Aorta (tissue), 5 donors: Measurements from ENCODE around the gene MSI2. TPM values are rescaled to one million over a fixed set of nuclear protein-coding genes. Genes with fewer than 3 reads are reported as not detected.

Experiments used
- ATAC-seq: fragments of 200-7000 bp; cut with Tn5 transposase; one replicate; pipeline ENCODE4 v1.9.1; 2022; ENCODE audit warnings: moderate library complexity; ENCODE audit not compliant: low FRiP score
- DNase-seq, 2 donors: peaks; one replicate each; pipeline ENCODE4 v3.0.0-alpha.2; 2020
- H3K27ac ChIP-seq, 2 donors: one replicate each; pipeline ENCODE4 v1.5.1; 2013; ENCODE audit warnings: low read length in 2 of 2, mild to moderate bottlenecking in 2 of 2, moderate library complexity in 2 of 2, control low read depth in 1 of 2, inconsistent platforms in 1 of 2, low read depth in 1 of 2
- H3K27me3 ChIP-seq, 2 donors: one replicate each; pipeline ENCODE4 v1.6.1; 2013; ENCODE audit warnings: control low read depth in 1 of 2, low read length in 1 of 2, mild to moderate bottlenecking in 1 of 2, moderate library complexity in 1 of 2; ENCODE audit not compliant: insufficient read depth in 2 of 2, control insufficient read depth in 1 of 2
- H3K36me3 ChIP-seq, 2 donors: one replicate each; pipeline ENCODE4 v1.6.1; 2013; ENCODE audit warnings: control low read depth in 1 of 2, low read length in 1 of 2, mild to moderate bottlenecking in 1 of 2; ENCODE audit not compliant: insufficient read depth in 2 of 2, control insufficient read depth in 1 of 2
- H3K4me1 ChIP-seq, 2 donors: one replicate each; pipeline ENCODE4 v1.6.1; 2013; ENCODE audit warnings: low read length in 2 of 2, control low read depth in 1 of 2, mild to moderate bottlenecking in 1 of 2, moderate library complexity in 1 of 2; ENCODE audit not compliant: insufficient read depth in 2 of 2, control insufficient read depth in 1 of 2
- H3K4me3 ChIP-seq, 2 donors: one replicate each; pipeline ENCODE4 v1.5.1; 2013; ENCODE audit warnings: low read length in 2 of 2, control low read depth in 1 of 2, mild to moderate bottlenecking in 1 of 2
- H3K9me3 ChIP-seq: one replicate; pipeline ENCODE4 v1.6.1; 2013; ENCODE audit warnings: mild to moderate bottlenecking, low read length; ENCODE audit not compliant: control insufficient read depth
- WGBS, 2 donors: extraction: QIAGEN DNeasy Blood & Tissue Kit; methylation state at CpG; one replicate each; pipeline ENCODE4 v1.1.7; 2013; 5-methylcytosine and 5-hydroxymethylcytosine counted together
- intact Hi-C, 2 donors: fragments of 100-400 bp; cut with DNase I; formaldehyde crosslinking; loops; one replicate each; pipeline versions ENCODE4 v1.14.2 to v1.15.0; 2022
- polyA plus RNA-seq, 2 donors: library from polyadenylated mRNA; stranded (reverse); fragments of 200-250 nt; gene quantifications; one replicate each; pipeline ENCODE4 v1.2.3, GENCODE V29; 2013
- total RNA-seq, 2 donors: library from RNA; stranded (reverse); fragmentation: NEBNext Ultra II Directional; extraction: Animal tissue kit (Norgen Biotek cat#: 25700); gene quantifications; one replicate each; pipeline ENCODE4 v1.2.1, GENCODE V29; 2021
- donor health status: healthy with polysubstance abuse.
- donor health status: Bipolar disorder and iron deficiency.
- donor health status: DM: no; HTN: no; CAD: no.
- donor health status: DM: no; HTN: no; CAD: no.
- donor health status: DM: yes; HTN: yes; CAD: no.

MSI2 gene
- total and polyA plus RNA-seq, 4 donors, result 9.3 to 48.2 (median 29.1) TPM

DNA sequence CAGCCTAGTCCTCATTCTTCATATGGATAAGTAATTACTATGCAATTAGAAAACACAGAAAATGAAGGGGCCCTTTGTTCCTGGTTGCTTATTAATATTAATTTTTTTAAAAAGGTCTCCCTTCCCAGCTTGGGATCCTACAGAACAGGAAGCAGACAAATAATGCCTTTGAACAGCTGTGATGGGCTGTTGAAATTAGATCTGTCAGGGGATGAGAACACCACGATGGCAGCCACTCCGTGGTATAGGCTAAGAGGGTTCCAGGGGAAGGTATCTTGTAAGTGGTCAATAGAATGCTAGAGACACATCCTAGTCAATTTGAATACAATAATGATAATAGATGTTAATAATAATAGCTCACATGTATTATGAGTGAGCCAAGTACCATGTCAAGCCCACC, 405.7 kb downstream of the MSI2 start:
- Histone ChIP-seq H3K4me1 (no peaks in the 10 kb centered on the region), H3K9me3 (no peaks in the 10 kb centered on the region), H3K36me3 (no peaks in the 10 kb centered on the region), H3K4me3 (no peak overlapping the region), H3K27ac (peak overlapping the region in 1 of 2 donors; percentile 15), H3K27me3 (no peaks in the 10 kb centered on the region)
- WGBS, 2 donors, result 91 to 97% methylated on average over 2 of the region's 2 CpGs
- DNase-seq (no peak), ATAC-seq (no peak)
- intact Hi-C loops, result loop anchor here in 1 of 2 donors (5.0 kb wide), 1 partner anchor 110 kb away; no protein-coding TSS in a partner anchor

DNA sequence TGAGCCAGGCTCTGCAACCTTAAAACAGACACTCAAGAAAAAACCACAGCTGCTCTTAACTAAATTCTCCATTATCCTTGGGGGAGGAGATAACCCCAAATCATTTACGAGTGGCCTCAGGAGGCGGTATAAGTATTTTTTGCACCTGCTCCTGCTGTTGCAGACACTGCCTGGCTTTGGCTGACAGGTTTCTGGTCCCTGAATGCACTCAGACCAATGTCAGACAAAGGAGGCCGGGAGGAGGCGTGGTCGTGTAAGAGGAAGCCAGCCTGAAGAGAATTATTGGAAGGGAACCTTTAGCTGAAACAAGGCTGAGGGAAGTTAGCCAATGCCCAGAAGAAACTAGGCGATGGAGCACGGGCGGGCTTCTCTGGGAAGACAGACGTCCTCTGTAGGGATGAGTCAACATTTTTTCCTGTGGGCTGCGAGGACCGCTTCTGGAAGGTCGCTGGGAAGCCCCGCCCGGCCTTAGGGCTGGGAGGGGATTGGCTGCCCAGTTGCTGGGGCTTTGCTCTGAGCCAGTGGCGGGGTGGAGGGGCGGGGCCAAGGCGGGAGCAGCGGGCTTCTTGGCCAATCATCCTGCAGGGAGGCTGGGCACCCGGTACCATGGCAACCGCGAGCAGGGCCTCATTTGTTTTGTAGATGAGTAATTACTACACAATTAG, 406.5 kb downstream of the MSI2 start:
- no peaks in the 10 kb centered on the region for H3K9me3 ChIP-seq
- DNase-seq (peak; percentile 97 to 99), ATAC-seq (peak; percentile 97)
- H3K4me3 ChIP-seq, result no peak overlapping the region
- no peaks in the 10 kb centered on the region for H3K27me3 ChIP-seq
- intact Hi-C loops, result loop anchor here in 1 of 2 donors (5.0 kb wide), 1 partner anchor 110 kb away; no protein-coding TSS in a partner anchor
- peak overlapping the region in 1 of 2 donors; percentile 26 for H3K27ac ChIP-seq
- H3K4me1 ChIP-seq, result no peaks in the 10 kb centered on the region
- WGBS, 2 donors, result 2 to 3% methylated on average over 21 of the region's 21 CpGs
- H3K36me3 ChIP-seq, result no peaks in the 10 kb centered on the region

DNA sequence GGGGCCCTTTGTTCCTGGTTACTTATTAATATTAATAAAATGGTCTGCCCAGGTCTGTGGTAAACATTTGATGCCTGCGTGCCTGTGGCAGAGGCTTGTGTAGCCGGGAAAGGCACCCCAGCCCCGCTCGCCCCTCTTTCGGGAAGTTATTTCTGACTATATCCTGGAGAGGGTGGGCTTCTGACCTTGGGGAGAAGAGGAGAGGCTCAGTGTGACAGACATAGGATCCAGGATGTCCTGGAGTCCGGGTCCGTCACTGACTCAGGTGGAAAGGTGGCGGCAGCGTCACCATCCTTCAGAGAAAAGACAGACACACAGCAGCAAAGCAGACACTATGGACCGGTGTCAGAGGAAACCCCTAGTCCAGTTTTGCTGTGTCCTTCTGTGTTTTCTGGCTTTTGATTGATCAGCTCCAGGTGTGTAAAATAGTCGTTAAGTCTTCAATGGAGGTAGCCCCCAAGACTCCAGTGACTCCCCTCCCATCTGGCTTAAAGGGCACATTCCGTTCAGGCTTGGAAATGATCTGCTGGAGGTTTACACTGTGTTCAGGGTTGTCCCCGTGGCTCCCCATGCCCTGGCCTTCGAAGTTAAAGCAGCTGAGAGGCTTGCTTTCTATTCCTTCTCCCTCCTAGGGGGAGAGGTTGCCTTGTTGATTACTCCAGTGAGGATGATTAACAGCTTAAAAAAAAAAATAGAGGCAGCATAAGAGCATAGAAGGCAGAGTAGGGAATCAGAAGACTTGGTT, 407.2 kb downstream of the MSI2 start:
- intact Hi-C loops, result loop anchor here in 1 of 2 donors (5.0 kb wide), 1 partner anchor 111 kb away; no protein-coding TSS in a partner anchor
- no peak overlapping the region for H3K27ac ChIP-seq
- H3K36me3 ChIP-seq, result no peaks in the 10 kb centered on the region
- no peak for ATAC-seq
- H3K4me1 ChIP-seq, result no peaks in the 10 kb centered on the region
- no peaks in the 10 kb centered on the region for H3K9me3 ChIP-seq
- H3K4me3 ChIP-seq, result no peak overlapping the region
- DNase-seq, result peak in 1 of 2 donors; percentile 54
- 80 to 83% methylated on average over 14 of the region's 14 CpGs for WGBS, 2 donors
- H3K27me3 ChIP-seq, result no peaks in the 10 kb centered on the region

DNA sequence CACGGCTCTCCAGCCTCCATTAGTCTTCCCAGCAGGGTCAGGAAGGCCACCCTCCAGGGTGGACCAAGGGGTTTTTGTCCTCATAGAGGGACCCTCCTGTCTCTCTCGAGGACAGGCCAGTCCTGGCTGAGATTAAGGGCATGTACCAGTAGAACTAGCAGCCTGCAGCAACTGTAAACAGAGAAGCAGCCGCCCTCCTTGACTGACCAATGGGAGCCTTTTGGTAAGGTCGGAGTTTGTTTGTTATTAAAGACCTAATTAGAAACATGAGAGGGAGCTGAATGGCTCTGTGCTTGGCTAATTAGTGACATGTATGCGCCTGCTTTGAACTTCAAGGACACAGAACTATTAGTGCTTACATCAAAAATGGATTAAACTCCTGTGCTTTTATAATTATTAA, 408.8 kb downstream of the MSI2 start:
- ATAC-seq (no peak), DNase-seq (no peak)
- 84 to 85% methylated on average over 5 of the region's 5 CpGs for WGBS, 2 donors
- H3K4me1 ChIP-seq, result no peaks in the 10 kb centered on the region
- no peaks in the 10 kb centered on the region for H3K9me3 ChIP-seq
- H3K36me3 ChIP-seq, result no peaks in the 10 kb centered on the region
- no peak overlapping the region for H3K27ac ChIP-seq
- H3K27me3 ChIP-seq, result no peaks in the 10 kb centered on the region
- H3K4me3 ChIP-seq, result no peak overlapping the region
- intact Hi-C loops, result no loop called here

DNA sequence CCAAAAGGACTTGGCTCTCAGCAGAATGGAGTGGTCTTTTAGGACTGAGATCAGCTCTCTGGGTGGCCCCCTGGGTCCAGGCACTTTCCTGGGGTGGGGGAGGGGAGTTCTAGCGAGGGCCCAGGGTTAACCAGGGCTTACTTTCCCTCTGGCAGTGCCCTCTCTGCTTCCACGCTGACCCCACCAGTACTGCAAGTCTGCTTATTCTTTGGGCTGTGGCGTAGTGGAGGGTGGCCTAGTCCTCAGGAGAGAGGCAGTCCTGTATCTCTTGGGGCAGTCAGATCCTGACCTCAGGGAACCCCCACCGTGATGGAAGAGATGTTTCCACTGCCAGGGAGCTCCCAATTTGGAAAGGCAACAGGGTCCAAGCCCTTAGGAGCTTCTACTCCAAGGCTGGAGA, 409.4 kb downstream of the MSI2 start:
- Histone ChIP-seq H3K27ac (no peak overlapping the region), H3K9me3 (no peaks in the 10 kb centered on the region), H3K36me3 (no peaks in the 10 kb centered on the region), H3K4me3 (no peak overlapping the region), H3K27me3 (no peaks in the 10 kb centered on the region), H3K4me1 (no peaks in the 10 kb centered on the region)
- DNase-seq (peak in 1 of 2 donors; percentile 25), ATAC-seq (no peak)
- intact Hi-C loops, result no loop called here
- 74 to 75% methylated on average over 4 of the region's 4 CpGs for WGBS, 2 donors

DNA sequence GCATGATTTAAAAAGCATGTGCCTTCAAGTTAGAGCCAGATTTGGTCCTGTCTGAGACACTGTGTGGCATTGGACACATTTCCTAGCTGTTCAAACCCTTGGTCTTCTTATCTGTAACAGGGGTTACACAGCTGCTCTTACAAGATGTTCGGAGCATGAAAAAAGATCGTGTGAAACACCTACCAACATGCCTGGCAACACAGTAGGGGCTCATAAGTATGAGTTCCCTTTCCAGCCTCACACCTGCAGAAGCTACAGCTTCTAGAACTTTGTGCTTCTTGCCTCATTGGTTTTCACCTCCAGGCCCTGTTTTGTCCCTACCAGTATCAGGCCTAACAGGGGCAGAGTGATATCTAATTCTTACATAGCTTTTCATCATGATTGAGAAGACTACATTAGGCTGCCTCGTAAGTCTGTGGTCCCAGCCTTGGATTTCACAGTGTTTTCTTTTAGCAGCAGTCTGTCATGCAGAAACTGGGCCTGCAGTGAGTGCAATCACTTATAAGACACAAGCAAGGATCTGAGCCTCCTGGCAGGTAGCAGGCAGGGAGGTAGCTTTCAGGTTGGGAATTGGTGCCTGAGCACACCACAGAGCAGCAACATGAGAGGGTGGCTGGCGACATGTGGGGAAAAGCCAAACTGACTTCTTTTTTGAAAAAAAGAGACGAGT, 410.0 kb downstream of the MSI2 start:
- Histone ChIP-seq H3K9me3 (no peaks in the 10 kb centered on the region), H3K4me1 (no peaks in the 10 kb centered on the region), H3K36me3 (no peaks in the 10 kb centered on the region), H3K27me3 (no peaks in the 10 kb centered on the region), H3K4me3 (no peak overlapping the region), H3K27ac (no peak overlapping the region)
- ATAC-seq, result no peak
- peak in 1 of 2 donors; percentile 5 for DNase-seq
- WGBS, 2 donors, result 80 to 85% methylated on average over 5 of the region's 5 CpGs
- intact Hi-C loops, result no loop called here

DNA sequence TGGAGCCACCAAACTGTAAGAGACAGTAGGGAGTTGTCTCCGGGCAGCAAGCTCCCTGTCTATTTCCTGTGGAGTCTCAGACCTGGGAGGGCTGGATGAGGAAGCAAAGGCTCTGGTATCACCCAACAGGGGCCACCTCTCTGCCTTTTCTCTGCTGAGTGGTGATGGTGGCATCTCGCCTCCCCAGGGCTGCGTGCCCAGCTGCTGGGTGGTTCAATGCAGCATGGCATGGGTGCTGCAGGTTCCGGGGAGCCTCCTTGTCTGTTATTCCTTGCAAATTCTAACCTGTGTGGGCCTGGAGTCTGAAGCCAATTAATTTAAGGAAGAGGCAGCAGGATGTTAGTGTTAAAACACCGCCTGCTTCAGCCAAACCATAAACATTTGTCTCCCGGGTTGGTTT, 410.6 kb downstream of the MSI2 start:
- 88 to 92% methylated on average over 6 of the region's 6 CpGs for WGBS, 2 donors
- Histone ChIP-seq H3K27ac (no peak overlapping the region), H3K36me3 (no peaks in the 10 kb centered on the region), H3K4me3 (no peak overlapping the region), H3K27me3 (no peaks in the 10 kb centered on the region), H3K4me1 (no peaks in the 10 kb centered on the region), H3K9me3 (no peaks in the 10 kb centered on the region)
- intact Hi-C loops, result no loop called here
- DNase-seq (peak in 1 of 2 donors; percentile 27), ATAC-seq (no peak)

DNA sequence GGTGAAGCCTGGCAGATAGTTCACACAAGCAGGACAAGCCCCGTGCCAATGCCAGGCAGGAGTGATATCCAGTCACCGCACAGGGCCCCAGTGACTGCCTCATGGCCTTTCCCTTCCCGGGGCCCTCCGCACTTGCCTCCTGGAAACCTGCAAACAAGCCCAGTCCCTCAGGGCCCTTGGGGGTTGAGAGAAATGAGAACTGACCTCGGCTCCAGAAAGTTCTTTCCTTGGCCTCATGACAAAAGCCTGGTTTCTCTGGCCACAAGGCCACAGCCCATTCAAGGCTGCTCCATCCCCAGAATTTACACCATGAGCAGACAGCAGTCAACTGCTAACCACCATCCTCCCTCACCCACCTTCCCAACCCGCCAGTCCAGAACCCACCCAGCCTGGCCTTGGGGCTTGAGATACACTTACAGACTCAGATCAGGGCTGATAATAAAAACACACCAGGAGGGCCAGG, 411.2 kb downstream of the MSI2 start:
- Histone ChIP-seq H3K4me3 (no peak overlapping the region), H3K36me3 (no peaks in the 10 kb centered on the region), H3K27me3 (no peaks in the 10 kb centered on the region), H3K27ac (no peak overlapping the region), H3K9me3 (no peaks in the 10 kb centered on the region), H3K4me1 (no peaks in the 10 kb centered on the region)
- ATAC-seq, result no peak
- WGBS, 2 donors, result 63 to 73% methylated on average over 6 of the region's 6 CpGs
- intact Hi-C loops, result no loop called here
- DNase-seq, result peak in 1 of 2 donors; percentile 43
